Measurements from ENCODE around the gene CDK18. TPM values are rescaled to one million over a fixed set of nuclear protein-coding genes. Genes with fewer than 3 reads are reported as not detected.

CDK18 gene
- total RNA-seq, 1 donor from 2014 or later: 2.6 TPM

GRCh38 chr1:205569411-205570172 lies 65.1 kb downstream of the CDK18 start:
- ATAC-seq (ENCODE audit: low read depth) (no peak), DNase-seq (no peak)
- no peak overlapping the region for H3K27ac Mint-ChIP-seq
- intact Hi-C loops (cut with micrococcal nuclease): loop anchor here (5.0 kb wide), 1 partner anchor 42 kb away; no protein-coding TSS in a partner anchor
- POLR2A ChIA-PET: interaction anchor here (0.6 kb wide), 1 partner anchor 36 kb away, joined by 3 read pairs; no protein-coding TSS in a partner anchor
- H3K27me3 Mint-ChIP-seq: peaks cover 42% of the 10 kb centered on the region
- peak overlapping the region; percentile 41 for H3K4me3 Mint-ChIP-seq
- H3K4me1 Mint-ChIP-seq: peaks cover 6% of the 10 kb centered on the region
- no peaks in the 10 kb centered on the region for H3K9me3 Mint-ChIP-seq
- no peak for TF ChIP-seq CTCF (IDR thresholded peaks at IDR 0.05)
- no peaks in the 10 kb centered on the region for H3K36me3 Mint-ChIP-seq (ENCODE audit: low read depth)
- CTCF ChIA-PET: interaction anchor here (1.0 to 1.6 kb wide), 5 partner anchors 23 to 63 kb away, joined by 3 to 4 read pairs (median 3); partner anchors contain the start of gene ELK4

GRCh38 chr1:205570173-205570501 lies 65.7 kb downstream of the CDK18 start:
- CTCF ChIA-PET: interaction anchor here (1.0 to 1.6 kb wide), 3 partner anchors 42 to 46 kb away, joined by 3 to 5 read pairs (median 4); no protein-coding TSS in a partner anchor
- no peak for ATAC-seq (ENCODE audit: low read depth)
- H3K27me3 Mint-ChIP-seq: peaks cover 42% of the 10 kb centered on the region

GRCh38 chr1:205570796-205571537 lies 66.5 kb downstream of the CDK18 start:
- no peak for TF ChIP-seq CTCF (IDR thresholded peaks at IDR 0.05)
- Mint-ChIP-seq H3K9me3 (no peaks in the 10 kb centered on the region), H3K27me3 (peaks cover 39% of the 10 kb centered on the region), H3K4me3 (no peak overlapping the region), H3K36me3 (ENCODE audit: low read depth) (no peaks in the 10 kb centered on the region), H3K4me1 (peaks cover 6% of the 10 kb centered on the region), H3K27ac (no peak overlapping the region)
- intact Hi-C loops (cut with micrococcal nuclease): no loop called here
- ATAC-seq (ENCODE audit: low read depth): no peak
- DNase-seq: no peak
- POLR2A ChIA-PET: no interaction called here
- CTCF ChIA-PET: interaction anchor here (1.0 to 1.4 kb wide), 2 partner anchors 43 to 46 kb away, joined by 3 to 5 read pairs; no protein-coding TSS in a partner anchor

More at GRCh38 chr1:205570173-205570501, 65.7 kb downstream of the CDK18 start:
- intact Hi-C loops (cut with micrococcal nuclease): no loop called here
- H3K4me1 Mint-ChIP-seq: peaks cover 6% of the 10 kb centered on the region
- TF ChIP-seq CTCF (IDR thresholded peaks at IDR 0.05): no peak
- no peak overlapping the region for H3K27ac Mint-ChIP-seq
- peak overlapping the region; percentile 41 for H3K4me3 Mint-ChIP-seq
- no peaks in the 10 kb centered on the region for H3K9me3 Mint-ChIP-seq
- DNase-seq: no peak
- no peaks in the 10 kb centered on the region for H3K36me3 Mint-ChIP-seq (ENCODE audit: low read depth)
- POLR2A ChIA-PET: interaction anchor here (0.6 kb wide), 1 partner anchor 36 kb away, joined by 3 read pairs; no protein-coding TSS in a partner anchor

GRCh38 chr1:205571747-205572146 lies 67.3 kb downstream of the CDK18 start:
- CTCF ChIA-PET: no interaction called here
- H3K27ac Mint-ChIP-seq: no peak overlapping the region

More at GRCh38 chr1:205571747-205572146, 67.3 kb downstream of the CDK18 start:
- peaks cover 6% of the 10 kb centered on the region for H3K4me1 Mint-ChIP-seq
- intact Hi-C loops (cut with micrococcal nuclease): no loop called here
- no peak for TF ChIP-seq CTCF (IDR thresholded peaks at IDR 0.05)
- H3K9me3 Mint-ChIP-seq: no peaks in the 10 kb centered on the region
- peaks cover 35% of the 10 kb centered on the region for H3K27me3 Mint-ChIP-seq
- POLR2A ChIA-PET: no interaction called here
- H3K4me3 Mint-ChIP-seq: no peak overlapping the region
- no peak for ATAC-seq (ENCODE audit: low read depth)
- DNase-seq: no peak
- H3K36me3 Mint-ChIP-seq (ENCODE audit: low read depth): no peaks in the 10 kb centered on the region

Data from activated B cell treated with CpG ODN at 0.5 μM for 24 hours (primary cell).